NCI-H524 (cell line): ENCODE results near the gene CUX1.
"Not testable (repeated sequence)": the region's sequence is repeated elsewhere in the genome, so short reads cannot be mapped to it uniquely, and the experiment has no call there.

Experiments
- DNase-seq, 2 experiments: peaks; one replicate each; lab custom pipeline; 2025; lab: John Stamatoyannopoulos, UW

CUX1 gene

GRCh38 chr7:101826081-101826835 lies 8.8 kb downstream of the CUX1 start:
- no peak for DNase-seq

- DNase-seq = no peak
Measured at GRCh38 chr7:101828301-101829020, 11.0 kb downstream of the CUX1 start.

GRCh38 chr7:101829374-101829773 lies 11.9 kb downstream of the CUX1 start:
- DNase-seq = no peak

GRCh38 chr7:101829821-101830220 lies 12.4 kb downstream of the CUX1 start:
- no peak for DNase-seq

- not testable (repeated sequence) for DNase-seq
Measured at GRCh38 chr7:101831396-101831795, 14.0 kb downstream of the CUX1 start.

GRCh38 chr7:101832205-101832631 lies 14.8 kb downstream of the CUX1 start:
- no peak for DNase-seq

GRCh38 chr7:101832685-101833375 lies 15.4 kb downstream of the CUX1 start:
- DNase-seq = no peak

- DNase-seq = no peak
Measured at GRCh38 chr7:101833799-101834198, 16.4 kb downstream of the CUX1 start.

GRCh38 chr7:101835136-101835535 lies 17.7 kb downstream of the CUX1 start:
- DNase-seq = no peak

GRCh38 chr7:101837433-101837832 lies 20.0 kb downstream of the CUX1 start:
- DNase-seq = not testable (repeated sequence)

- peak; percentile 16 to 44 for DNase-seq
Measured at GRCh38 chr7:101838837-101839483, 21.5 kb downstream of the CUX1 start.

GRCh38 chr7:101841328-101841727 lies 23.9 kb downstream of the CUX1 start:
- DNase-seq = no peak

- DNase-seq = no peak
Measured at GRCh38 chr7:101843293-101844271, 26.2 kb downstream of the CUX1 start.

- no peak for DNase-seq
Measured at GRCh38 chr7:101845974-101846373, 28.5 kb downstream of the CUX1 start.

GRCh38 chr7:101846800-101847538 lies 29.5 kb downstream of the CUX1 start:
- DNase-seq = no peak

- no peak for DNase-seq
Measured at GRCh38 chr7:101848208-101848951, 31.0 kb downstream of the CUX1 start.

- not testable (repeated sequence) for DNase-seq
Measured at GRCh38 chr7:101849314-101849713, 31.9 kb downstream of the CUX1 start.

GRCh38 chr7:101852364-101852763 lies 34.9 kb downstream of the CUX1 start:
- not testable (repeated sequence) for DNase-seq

GRCh38 chr7:101853684-101854083 lies 36.3 kb downstream of the CUX1 start:
- no peak for DNase-seq
